Measurements from ENCODE around the gene P2RX2.

- no peak for TF ChIP-seq ATF3 (IDR thresholded peaks at IDR 0.05)
- TF ChIP-seq SP1 (IDR thresholded peaks at IDR 0.05; ENCODE audit: low read depth): no peak
- TF ChIP-seq CTCF (IDR thresholded peaks at IDR 0.05 in 2 of 3, conservative IDR thresholded peaks at IDR 0.05 in 1 of 3; ENCODE audit: borderline replicate concordance in 1 of 3, insufficient read depth in 1 of 3, low read depth in 2 of 3, low read length in 2 of 3): no peak
- TF ChIP-seq POLR2A (IDR thresholded peaks at IDR 0.05; ENCODE audit: borderline replicate concordance, extremely low read depth, insufficient read depth, insufficient read length): no peak
- TF ChIP-seq ZNF274 (IDR thresholded peaks at IDR 0.05; ENCODE audit: low read depth, low read length): no peak
- TF ChIP-seq SRF (IDR thresholded peaks at IDR 0.05; ENCODE audit: low read depth): no peak
- TF ChIP-seq POLR2AphosphoS5 (IDR thresholded peaks at IDR 0.05; ENCODE audit: low read depth, low read length): no peak
- TF ChIP-seq CEBPB (IDR thresholded peaks at IDR 0.05; ENCODE audit: low read depth): no peak
These were observed 14.4 kb upstream of the P2RX2 start for GRCh38 chr12:132604151-132604618.

All from HCT116 (cell line).